Neutrophil (primary cell): ENCODE measurements around the gene VIT.
A peak's percentile ranks its signal among the peaks of the same experiment; 100 is the strongest.

ENCODE experiments used
- H3K27ac ChIP-seq: fragments of 200-600 bp; sonication (generic); 2 replicates; pipeline ENCODE4 v1.5.1; 2016; ENCODE audit warnings: mild to moderate bottlenecking, moderate library complexity
- H3K27me3 ChIP-seq: fragments of 200-600 bp; sonication (generic); 2 replicates; pipeline ENCODE4 v1.6.0; 2016; ENCODE audit warnings: mild to moderate bottlenecking
- H3K36me3 ChIP-seq: fragments of 200-600 bp; sonication (generic); 2 replicates; pipeline ENCODE4 v1.5.1; 2017
- H3K4me1 ChIP-seq, 2 experiments: fragments of 200-600 bp in 1 of 2; sonication (generic) in 1 of 2; 1 replicate in 1 of 2; 2 replicates in 1 of 2; pipeline versions ENCODE4 v1.5.1 to v1.6.1; 2013 to 2016; ENCODE audit warnings: low read depth in 1 of 2, low read length in 1 of 2, mild to moderate bottlenecking in 1 of 2, moderate library complexity in 1 of 2; ENCODE audit not compliant: control insufficient read depth in 1 of 2, insufficient read depth in 1 of 2
- H3K4me3 ChIP-seq, 2 experiments: fragments of 200-600 bp in 1 of 2; sonication (generic) in 1 of 2; 1 replicate in 1 of 2; 2 replicates in 1 of 2; pipeline ENCODE4 v1.5.1; 2013 to 2016; ENCODE audit warnings: low read depth in 1 of 2, low read length in 1 of 2, mild to moderate bottlenecking in 1 of 2, moderate library complexity in 1 of 2
- H3K9me3 ChIP-seq: fragments of 200-600 bp; sonication (generic); 2 replicates; pipeline ENCODE4 v1.5.1; 2016
- CTCF ChIP-seq: fragments of 200-600 bp; sonication (generic); IDR thresholded peaks from 2 replicates; pipeline ENCODE4 v1.5.1; 2016; ENCODE audit warnings: antibody characterized with exemption

VIT gene

GRCh38 chr2:36706021-36706876 is 9.7 kb downstream of the VIT start:
- TF ChIP-seq CTCF: no peak
- Histone ChIP-seq H3K4me1 (peaks cover 11 to 28% of the 10 kb centered on the region in 2 experiments), H3K4me3 (no peak overlapping the region), H3K27ac (peak overlapping the region; percentile 35), H3K36me3 (no peaks in the 10 kb centered on the region), H3K27me3 (no peaks in the 10 kb centered on the region), H3K9me3 (no peaks in the 10 kb centered on the region)

- peaks cover 11 to 25% of the 10 kb centered on the region in 2 experiments for H3K4me1 ChIP-seq
- H3K36me3 ChIP-seq: no peaks in the 10 kb centered on the region
- no peaks in the 10 kb centered on the region for H3K9me3 ChIP-seq
- no peaks in the 10 kb centered on the region for H3K27me3 ChIP-seq
- H3K4me3 ChIP-seq: no peak overlapping the region
- H3K27ac ChIP-seq: no peak overlapping the region
- no peak for TF ChIP-seq CTCF
Observed at GRCh38 chr2:36707050-36707449, 10.5 kb downstream of the VIT start.

- Histone ChIP-seq H3K4me1 (peaks cover 11 to 16% of the 10 kb centered on the region in 2 experiments), H3K9me3 (no peaks in the 10 kb centered on the region), H3K36me3 (no peaks in the 10 kb centered on the region), H3K27ac (no peak overlapping the region), H3K27me3 (no peaks in the 10 kb centered on the region), H3K4me3 (no peak overlapping the region)
- TF ChIP-seq CTCF: no peak
Observed at GRCh38 chr2:36708041-36708741, 11.7 kb downstream of the VIT start.

GRCh38 chr2:36710858-36711515 is 14.5 kb downstream of the VIT start:
- no peaks in the 10 kb centered on the region for H3K36me3 ChIP-seq
- H3K27me3 ChIP-seq: no peaks in the 10 kb centered on the region
- no peaks in the 10 kb centered on the region for H3K9me3 ChIP-seq
- H3K4me3 ChIP-seq: no peak overlapping the region
- no peak for TF ChIP-seq CTCF
- peaks cover 3% of the 10 kb centered on the region in 2 experiments for H3K4me1 ChIP-seq
- H3K27ac ChIP-seq: no peak overlapping the region

GRCh38 chr2:36711741-36712314 is 15.3 kb downstream of the VIT start:
- Histone ChIP-seq H3K27ac (no peak overlapping the region), H3K27me3 (no peaks in the 10 kb centered on the region)
- TF ChIP-seq CTCF: no peak

More at GRCh38 chr2:36711741-36712314, 15.3 kb downstream of the VIT start:
- Histone ChIP-seq H3K9me3 (no peaks in the 10 kb centered on the region), H3K4me1 (no peaks in the 10 kb centered on the region), H3K36me3 (no peaks in the 10 kb centered on the region), H3K4me3 (no peak overlapping the region)
